Stomach (tissue), 9 donors: ENCODE measurements around the gene ATRNL1. TPM values are rescaled to one million over a fixed set of nuclear protein-coding genes. Genes with fewer than 3 reads are reported as not detected.

Source experiments
- DNase-seq, 2 donors: peaks; one replicate each; pipeline versions ENCODE4 v3.0.0 to v3.0.0-alpha.2; 2013 to 2019
- H3K27ac ChIP-seq, 5 donors: fragments of 200-600 bp in 4 of 5; sonication (generic) in 4 of 5; one replicate each; pipeline ENCODE4 v1.5.1; 2013 to 2019; ENCODE audit warnings: mild to moderate bottlenecking in 1 of 5, moderate library complexity in 1 of 5
- H3K27me3 ChIP-seq, 3 donors: fragments of 200-600 bp; sonication (generic); one replicate each; pipeline ENCODE4 v1.5.1; 2017 to 2019; ENCODE audit warnings: mixed run types in 1 of 3
- H3K36me3 ChIP-seq, 4 donors: fragments of 200-600 bp; sonication (generic); 1 replicate in 3 of 4; 2 replicates in 1 of 4; pipeline ENCODE4 v1.5.1; 2016 to 2019
- H3K4me1 ChIP-seq, 4 donors: fragments of 200-600 bp; sonication (generic); one replicate each; pipeline ENCODE4 v1.5.1; 2016 to 2019
- H3K4me3 ChIP-seq, 4 donors: fragments of 200-600 bp; sonication (generic) in 3 of 4; one replicate each; pipeline ENCODE4 v1.5.1; 2016 to 2019; ENCODE audit warnings: mild to moderate bottlenecking in 1 of 4
- H3K9me3 ChIP-seq, 4 donors: fragments of 200-600 bp; sonication (generic); one replicate each; pipeline ENCODE4 v1.5.1; 2016 to 2019
- EP300 ChIP-seq: sonication (generic); formaldehyde crosslinking; IDR thresholded peaks from one replicate; pipeline ENCODE4 v1.6.1; 2017; ENCODE audit warnings: antibody characterized with exemption
- POLR2A ChIP-seq, 4 donors: fragments of 450-650 bp; IDR thresholded peaks; one replicate each; pipeline ENCODE4 v1.6.1; 2016; ENCODE audit warnings: antibody characterized with exemption in 4 of 4, control low read depth in 2 of 4, mild to moderate bottlenecking in 1 of 4, moderate library complexity in 1 of 4
- POLR2AphosphoS5 ChIP-seq, 3 donors: sonication (generic); formaldehyde crosslinking; IDR thresholded peaks; one replicate each; pipeline ENCODE4 v1.6.1; 2016; ENCODE audit warnings: antibody characterized with exemption in 3 of 3
- WGBS, 5 donors: extraction: QIAGEN DNeasy Blood & Tissue Kit in 3 of 5; methylation state at CpG; one replicate each; pipeline versions ENCODE4 v1.1.5 to v1.1.7; 2013 to 2018; 5-methylcytosine and 5-hydroxymethylcytosine counted together
- intact Hi-C: fragments of 100-400 bp; cut with DNase I; formaldehyde crosslinking; loops from one replicate; pipeline ENCODE4 v1.15.1; 2023; ENCODE audit warnings: low total_unique reads
- polyA plus RNA-seq, 3 donors: library from polyadenylated mRNA; stranded (reverse); fragments of 200-250 nt; gene quantifications; one replicate each; pipeline ENCODE4 v1.2.3, GENCODE V29; 2013
- total RNA-seq, 5 donors: library from RNA; depleted of rRNA; stranded (reverse); fragments of >200 nt; gene quantifications; one replicate each; pipeline versions ENCODE4 v1.1.0 to v1.2.3, GENCODE V29; 2014 to 2016
- TF ChIP-seq, protein P1 (sequence below), 7 experiments: fragments of 450-650 bp in 4 of 7; fragments of 200-600 bp in 3 of 7; sonication (generic) in 3 of 7; IDR thresholded peaks; one replicate each; pipeline ENCODE4 v1.5.1; 2016 to 2019; ENCODE audit warnings: antibody characterized with exemption in 7 of 7, control low read depth in 2 of 7, mild to moderate bottlenecking in 1 of 7
- donor health status: healthy with polysubstance abuse.
- donor health status: Bipolar disorder and iron deficiency.
- donor health status: healthy.

Gene ATRNL1
- total and polyA plus RNA-seq, 8 donors, result 0.12 to 50.7 (median 0.72) TPM; not detected in 1

DNA sequence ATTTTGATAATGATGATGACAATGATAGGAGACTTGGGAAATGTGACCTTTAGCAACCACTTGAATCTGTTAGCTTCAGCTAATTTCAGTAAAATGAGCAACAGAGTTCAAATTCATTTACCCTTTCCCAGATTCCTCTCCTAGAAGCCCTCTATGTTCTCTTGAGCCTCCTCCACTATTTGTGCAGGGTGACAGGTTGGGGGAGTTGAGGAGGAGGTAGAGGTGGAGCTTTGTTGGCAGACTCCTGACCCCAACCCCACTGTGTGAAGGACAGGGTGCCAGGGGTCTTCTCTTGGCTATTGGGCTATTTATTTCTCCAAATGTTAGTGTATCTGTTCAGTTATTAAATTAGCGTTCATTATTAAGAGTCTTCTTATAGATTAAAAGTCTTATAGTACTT lies 757.5 kb downstream of the ATRNL1 start:
- intact Hi-C loops, result no loop called here

DNA sequence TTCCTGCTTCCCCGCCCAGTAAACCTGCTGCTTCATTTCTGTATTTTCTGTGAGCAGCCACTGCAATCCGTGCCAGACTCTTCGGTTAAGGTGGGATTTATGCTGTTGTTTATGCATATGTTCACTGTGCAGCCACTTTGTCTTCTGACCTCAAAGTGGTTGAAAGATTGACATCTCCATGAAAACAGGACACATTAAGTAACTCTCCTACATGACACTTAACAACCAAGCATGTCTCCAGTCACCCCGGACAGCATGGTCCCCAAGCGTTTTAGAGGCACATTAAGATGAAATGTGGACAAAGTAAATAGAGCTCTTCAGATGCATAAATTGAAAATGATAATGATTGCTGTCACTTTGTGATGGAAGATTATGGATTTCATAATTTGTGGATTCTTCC lies 758.5 kb downstream of the ATRNL1 start:
- Histone ChIP-seq H3K27me3 (no peaks in the 10 kb centered on the region), H3K36me3 (no peaks in the 10 kb centered on the region), H3K9me3 (no peaks in the 10 kb centered on the region), H3K27ac (no peak overlapping the region), H3K4me3 (no peak overlapping the region), H3K4me1 (no peaks in the 10 kb centered on the region)
- TF ChIP-seq EP300 (no peak), POLR2AphosphoS5 (IDR thresholded peaks at IDR 0.05) (no peak), POLR2A (IDR thresholded peaks at IDR 0.05) (no peak)
- TF ChIP-seq, protein P1, sequence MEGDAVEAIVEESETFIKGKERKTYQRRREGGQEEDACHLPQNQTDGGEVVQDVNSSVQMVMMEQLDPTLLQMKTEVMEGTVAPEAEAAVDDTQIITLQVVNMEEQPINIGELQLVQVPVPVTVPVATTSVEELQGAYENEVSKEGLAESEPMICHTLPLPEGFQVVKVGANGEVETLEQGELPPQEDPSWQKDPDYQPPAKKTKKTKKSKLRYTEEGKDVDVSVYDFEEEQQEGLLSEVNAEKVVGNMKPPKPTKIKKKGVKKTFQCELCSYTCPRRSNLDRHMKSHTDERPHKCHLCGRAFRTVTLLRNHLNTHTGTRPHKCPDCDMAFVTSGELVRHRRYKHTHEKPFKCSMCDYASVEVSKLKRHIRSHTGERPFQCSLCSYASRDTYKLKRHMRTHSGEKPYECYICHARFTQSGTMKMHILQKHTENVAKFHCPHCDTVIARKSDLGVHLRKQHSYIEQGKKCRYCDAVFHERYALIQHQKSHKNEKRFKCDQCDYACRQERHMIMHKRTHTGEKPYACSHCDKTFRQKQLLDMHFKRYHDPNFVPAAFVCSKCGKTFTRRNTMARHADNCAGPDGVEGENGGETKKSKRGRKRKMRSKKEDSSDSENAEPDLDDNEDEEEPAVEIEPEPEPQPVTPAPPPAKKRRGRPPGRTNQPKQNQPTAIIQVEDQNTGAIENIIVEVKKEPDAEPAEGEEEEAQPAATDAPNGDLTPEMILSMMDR (IDR thresholded peaks at IDR 0.05), result no peak
- no peak for DNase-seq
- intact Hi-C loops, result no loop called here
- WGBS, 5 donors, result 80 to 83% (median 82%) methylated on average over 5 of the region's 5 CpGs

More for the DNA sequence above, 757.5 kb downstream of the ATRNL1 start:
- H3K4me1 ChIP-seq, result no peaks in the 10 kb centered on the region
- 95 to 100% (median 97%) methylated on average over 1 of the region's 1 CpG for WGBS, 5 donors
- H3K36me3 ChIP-seq, result no peaks in the 10 kb centered on the region
- no peak for TF ChIP-seq EP300
- TF ChIP-seq, protein P1 (IDR thresholded peaks at IDR 0.05), result no peak
- no peak for TF ChIP-seq POLR2A (IDR thresholded peaks at IDR 0.05)
- no peak for TF ChIP-seq POLR2AphosphoS5 (IDR thresholded peaks at IDR 0.05)
- H3K4me3 ChIP-seq, result no peak overlapping the region
- no peak overlapping the region for H3K27ac ChIP-seq
- H3K27me3 ChIP-seq, result no peaks in the 10 kb centered on the region
- H3K9me3 ChIP-seq, result no peaks in the 10 kb centered on the region
- no peak for DNase-seq

DNA sequence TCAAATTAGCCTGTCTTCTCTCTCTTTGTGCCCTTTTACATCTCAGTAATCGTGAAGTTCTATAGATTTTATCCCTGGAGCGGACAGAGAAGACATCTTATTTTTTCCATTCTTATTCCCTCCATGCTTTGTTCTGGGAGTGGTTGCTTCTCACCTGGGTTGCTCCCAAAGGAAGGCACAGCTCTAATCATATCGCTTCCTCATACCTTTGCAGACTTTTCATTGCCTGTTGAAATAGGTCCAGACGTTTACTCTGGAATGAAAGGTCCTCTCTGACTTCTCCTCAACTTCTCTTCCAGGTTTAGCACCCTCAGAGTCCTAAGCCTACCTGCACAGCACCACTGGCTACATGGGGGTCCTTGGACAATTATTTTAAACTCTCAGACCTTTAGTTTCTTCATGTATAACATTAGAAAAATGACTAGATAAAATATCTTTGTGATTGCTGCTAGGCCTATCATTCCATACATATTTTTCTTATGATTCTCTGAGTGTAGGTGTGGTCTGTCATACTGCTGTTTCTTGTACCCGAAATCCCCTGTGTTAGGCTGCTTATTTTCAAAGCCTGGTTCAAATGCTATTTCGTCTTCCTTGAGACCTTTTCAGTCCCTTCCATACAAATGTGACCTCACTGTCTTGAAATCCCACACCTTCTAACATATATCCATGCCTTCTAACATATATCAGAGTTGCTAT lies 761.7 kb downstream of the ATRNL1 start:
- Histone ChIP-seq H3K4me1 (no peaks in the 10 kb centered on the region), H3K4me3 (no peak overlapping the region), H3K36me3 (no peaks in the 10 kb centered on the region), H3K9me3 (no peaks in the 10 kb centered on the region), H3K27me3 (no peaks in the 10 kb centered on the region), H3K27ac (no peak overlapping the region)
- TF ChIP-seq EP300 (no peak), POLR2A (IDR thresholded peaks at IDR 0.05) (no peak), POLR2AphosphoS5 (IDR thresholded peaks at IDR 0.05) (no peak)
- TF ChIP-seq, protein P1 (IDR thresholded peaks at IDR 0.05), result no peak
- DNase-seq, result no peak
- intact Hi-C loops, result no loop called here
- 65 to 78% (median 68%) methylated on average over 6 of the region's 6 CpGs for WGBS, 5 donors

DNA sequence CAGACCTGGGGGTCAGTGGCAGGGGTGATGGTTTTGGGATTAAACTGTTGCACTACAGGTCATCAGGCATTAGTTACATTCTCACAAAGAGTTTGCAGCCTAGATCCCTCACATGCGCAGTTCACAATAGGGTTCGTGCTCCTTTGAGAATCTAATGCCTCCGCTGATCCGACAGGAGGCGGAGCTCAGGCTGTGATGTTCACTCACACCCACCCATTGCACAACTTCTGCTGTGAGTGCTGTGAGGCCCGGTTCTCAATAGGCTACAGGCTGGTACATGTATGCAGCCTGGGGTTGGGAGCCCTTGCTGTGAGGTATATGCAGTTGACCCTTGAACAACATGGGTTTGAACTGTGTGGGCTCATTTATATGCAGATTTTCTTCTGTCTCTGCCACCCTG lies 763.4 kb downstream of the ATRNL1 start:
- intact Hi-C loops, result no loop called here
- no peak for DNase-seq
- no peaks in the 10 kb centered on the region for H3K36me3 ChIP-seq
- no peaks in the 10 kb centered on the region for H3K9me3 ChIP-seq
- no peak overlapping the region for H3K27ac ChIP-seq
- H3K4me3 ChIP-seq, result no peak overlapping the region
- WGBS, 5 donors, result 79 to 83% (median 82%) methylated on average over 6 of the region's 6 CpGs; no CpG with 5 or more reads in 1 of the 5 donors
- TF ChIP-seq EP300 (no peak), POLR2A (IDR thresholded peaks at IDR 0.05) (no peak), POLR2AphosphoS5 (IDR thresholded peaks at IDR 0.05) (no peak)
- TF ChIP-seq, protein P1 (IDR thresholded peaks at IDR 0.05), result no peak
- no peaks in the 10 kb centered on the region for H3K4me1 ChIP-seq
- no peaks in the 10 kb centered on the region for H3K27me3 ChIP-seq
